NCI-H2107 treated with DMSO at 0.1 percent for 48 hours (cell line): ENCODE measurements around the gene LHFPL6.

Experiments
- DNase-seq: peaks from one replicate; lab custom pipeline; 2025; ENCODE audit not compliant: unreplicated experiment; lab: John Stamatoyannopoulos, UW

LHFPL6 gene

GRCh38 chr13:39419068-39419467 lies 183.9 kb downstream of the LHFPL6 start:
- peak; percentile 29 for DNase-seq

GRCh38 chr13:39418424-39418823 lies 184.6 kb downstream of the LHFPL6 start:
- DNase-seq, result no peak

GRCh38 chr13:39417643-39418042 lies 185.3 kb downstream of the LHFPL6 start:
- no peak for DNase-seq

- DNase-seq, result no peak
These were observed 185.9 kb downstream of the LHFPL6 start for GRCh38 chr13:39417131-39417530.

- peak; percentile 23 for DNase-seq
These were observed 187.8 kb downstream of the LHFPL6 start for GRCh38 chr13:39415008-39415802.

GRCh38 chr13:39414339-39414738 lies 188.7 kb downstream of the LHFPL6 start:
- DNase-seq, result no peak

GRCh38 chr13:39411511-39411910 lies 191.5 kb downstream of the LHFPL6 start:
- no peak for DNase-seq

- DNase-seq, result no peak
These were observed 192.0 kb downstream of the LHFPL6 start for GRCh38 chr13:39410964-39411363.

- no peak for DNase-seq
These were observed 192.7 kb downstream of the LHFPL6 start for GRCh38 chr13:39410096-39410901.

- DNase-seq, result no peak
These were observed 194.5 kb downstream of the LHFPL6 start for GRCh38 chr13:39408512-39408911.

- DNase-seq, result no peak
These were observed 195.2 kb downstream of the LHFPL6 start for GRCh38 chr13:39407786-39408185.

GRCh38 chr13:39407138-39407537 lies 195.9 kb downstream of the LHFPL6 start:
- no peak for DNase-seq

GRCh38 chr13:39406688-39407087 lies 196.3 kb downstream of the LHFPL6 start:
- DNase-seq, result no peak

GRCh38 chr13:39405596-39406205 lies 197.3 kb downstream of the LHFPL6 start:
- DNase-seq, result peak; percentile 65

- DNase-seq, result no peak
These were observed 197.9 kb downstream of the LHFPL6 start for GRCh38 chr13:39405107-39405506.

GRCh38 chr13:39403106-39403505 lies 199.9 kb downstream of the LHFPL6 start:
- no peak for DNase-seq

- no peak for DNase-seq
These were observed 200.6 kb downstream of the LHFPL6 start for GRCh38 chr13:39402221-39402970.

- DNase-seq, result peak; percentile 19
These were observed 201.2 kb downstream of the LHFPL6 start for GRCh38 chr13:39401756-39402155.

GRCh38 chr13:39401046-39401705 lies 201.8 kb downstream of the LHFPL6 start:
- DNase-seq, result no peak

GRCh38 chr13:39399102-39399501 lies 203.9 kb downstream of the LHFPL6 start:
- DNase-seq, result no peak

GRCh38 chr13:39397896-39398265 lies 205.1 kb downstream of the LHFPL6 start:
- DNase-seq, result no peak
